Neural progenitor cell (in vitro differentiated cells): ENCODE measurements around the gene ZFP57. TPM values are rescaled to one million over a fixed set of nuclear protein-coding genes. Genes with fewer than 3 reads are reported as not detected.
A peak's percentile ranks its signal among the peaks of the same experiment; 100 is the strongest.

Source experiments
- DNase-seq: peaks from one replicate; pipeline ENCODE4 v3.0.0-alpha.2; 2016; ENCODE audit warnings: low spot score
- H2AFZ ChIP-seq: fragments of 200-600 bp; sonication (generic); replicated peaks from 2 replicates; pipeline ENCODE4 v1.6.1; 2016; ENCODE audit warnings: antibody characterized with exemption
- H3F3A ChIP-seq: fragments of 200-600 bp; sonication (generic); 2 replicates; pipeline ENCODE4 v1.6.1; 2016; ENCODE audit warnings: antibody characterized with exemption, low read depth
- H3K27ac ChIP-seq: fragments of 200-600 bp; sonication (generic); 2 replicates; pipeline ENCODE4 v1.5.1; 2016; ENCODE audit warnings: mild to moderate bottlenecking
- H3K27me3 ChIP-seq: fragments of 200-600 bp; sonication (generic); 2 replicates; pipeline ENCODE4 v1.6.1; 2016; ENCODE audit warnings: mild to moderate bottlenecking, moderate library complexity
- H3K36me3 ChIP-seq: fragments of 200-600 bp; sonication (generic); 2 replicates; pipeline ENCODE4 v1.5.1; 2016
- H3K4me1 ChIP-seq: fragments of 200-600 bp; sonication (generic); 2 replicates; pipeline ENCODE4 v1.6.1; 2016; ENCODE audit warnings: mixed run types
- H3K4me2 ChIP-seq: fragments of 200-600 bp; sonication (generic); 2 replicates; pipeline ENCODE4 v1.6.1; 2016
- H3K4me3 ChIP-seq: fragments of 200-600 bp; sonication (generic); 2 replicates; pipeline ENCODE4 v1.5.1; 2016
- H3K79me2 ChIP-seq: fragments of 200-600 bp; sonication (generic); 2 replicates; pipeline ENCODE4 v1.6.1; 2016; ENCODE audit warnings: low read depth
- H3K9ac ChIP-seq: fragments of 200-600 bp; sonication (generic); 2 replicates; pipeline ENCODE4 v1.6.1; 2016
- H3K9me3 ChIP-seq: fragments of 200-600 bp; sonication (generic); 2 replicates; pipeline ENCODE4 v1.5.1; 2016; ENCODE audit warnings: low read depth
- H4K20me1 ChIP-seq: fragments of 200-600 bp; sonication (generic); 2 replicates; pipeline ENCODE4 v1.6.1; 2016; ENCODE audit warnings: low read depth
- H3K27ac Mint-ChIP-seq: 3 replicates; pipeline ENCODE4 v1.8.0; 2021; ENCODE audit warnings: mixed read lengths
- H3K27me3 Mint-ChIP-seq: 2 replicates; pipeline ENCODE4 v1.8.0; 2022; ENCODE audit warnings: low read depth, mild to moderate bottlenecking, inconsistent platforms, moderate library complexity, mixed read lengths; ENCODE audit not compliant: insufficient read depth
- H3K36me3 Mint-ChIP-seq: 3 replicates; pipeline ENCODE4 v1.8.0; 2021; ENCODE audit warnings: mixed read lengths
- H3K4me1 Mint-ChIP-seq: 3 replicates; pipeline ENCODE4 v1.8.0; 2021; ENCODE audit warnings: mixed read lengths
- H3K4me3 Mint-ChIP-seq: 3 replicates; pipeline ENCODE4 v1.8.0; 2021; ENCODE audit warnings: mild to moderate bottlenecking, moderate library complexity, mixed read lengths
- H3K9me3 Mint-ChIP-seq: 3 replicates; pipeline ENCODE4 v1.8.0; 2020; ENCODE audit warnings: mixed read lengths
- CTCF ChIP-seq: fragments of 200-600 bp; sonication (generic); IDR thresholded peaks from 2 replicates; pipeline ENCODE4 v1.5.1; 2017; ENCODE audit warnings: antibody characterized with exemption, mild to moderate bottlenecking
- EZH2 ChIP-seq: fragments of 200-600 bp; sonication (generic); IDR thresholded peaks from 2 replicates; pipeline ENCODE4 v1.6.1; 2017; ENCODE audit warnings: antibody characterized with exemption, mild to moderate bottlenecking, moderate library complexity
- EZH2phosphoT487 ChIP-seq: fragments of 200-600 bp; sonication (generic); IDR thresholded peaks from 2 replicates; pipeline ENCODE4 v1.6.1; 2017; ENCODE audit warnings: antibody characterized with exemption
- total RNA-seq: library from RNA; depleted of rRNA; stranded (reverse); fragments of >200 nt; gene quantifications from 2 replicates; pipeline ENCODE4 v1.2.3, GENCODE V29; 2015; ENCODE audit warnings: low replicate concordance

The ZFP57 gene
- total RNA-seq, 1 donor from 2014 or later = not detected

GRCh38 chr6:29661071-29661470 lies 19.9 kb downstream of the ZFP57 start:
- H3K4me3 ChIP-seq = no peak overlapping the region
- no peaks in the 10 kb centered on the region for H3K36me3 Mint-ChIP-seq
- no peaks in the 10 kb centered on the region for H3K79me2 ChIP-seq
- H4K20me1 ChIP-seq = no peaks in the 10 kb centered on the region
- no peak overlapping the region for H3K27ac ChIP-seq
- no peak overlapping the region for H2AFZ ChIP-seq
- H3F3A ChIP-seq = peaks cover 23% of the 10 kb centered on the region
- no peaks in the 10 kb centered on the region for H3K36me3 ChIP-seq
- H3K9ac ChIP-seq = no peak overlapping the region
- peaks cover 10% of the 10 kb centered on the region for H3K4me1 Mint-ChIP-seq
- TF ChIP-seq EZH2 (no peak), EZH2phosphoT487 (no peak), CTCF (no peak)
- DNase-seq = no peak
- peaks cover 20% of the 10 kb centered on the region for H3K4me1 ChIP-seq
- H3K27me3 ChIP-seq = no peaks in the 10 kb centered on the region
- no peaks in the 10 kb centered on the region for H3K9me3 ChIP-seq
- peak overlapping the region; percentile 20 for H3K4me2 ChIP-seq
- peaks cover 2% of the 10 kb centered on the region for H3K9me3 Mint-ChIP-seq
- H3K4me3 Mint-ChIP-seq = no peak overlapping the region
- H3K27me3 Mint-ChIP-seq = peaks cover 4% of the 10 kb centered on the region
- H3K27ac Mint-ChIP-seq = no peak overlapping the region

- H3K27ac ChIP-seq = no peak within 1 kb of the TSS
- H3K79me2 ChIP-seq = no peaks in the 10 kb centered on the region
- no peak within 1 kb of the TSS for H3K4me3 Mint-ChIP-seq
- peaks cover 3% of the 10 kb centered on the region for H3K4me1 ChIP-seq
- no peak within 1 kb of the TSS for H3K9ac ChIP-seq
- no peak for DNase-seq
- no peaks in the 10 kb centered on the region for H3K36me3 ChIP-seq
- H3F3A ChIP-seq = peaks cover 13% of the 10 kb centered on the region
- no peaks in the 10 kb centered on the region for H3K27me3 ChIP-seq
- no peaks in the 10 kb centered on the region for H4K20me1 ChIP-seq
- H3K9me3 ChIP-seq = no peaks in the 10 kb centered on the region
- H3K27me3 Mint-ChIP-seq = no peaks in the 10 kb centered on the region
- no peak within 1 kb of the TSS for H3K4me3 ChIP-seq
- peaks cover 6% of the 10 kb centered on the region for H3K4me1 Mint-ChIP-seq
- no peaks in the 10 kb centered on the region for H3K36me3 Mint-ChIP-seq
- H3K27ac Mint-ChIP-seq = no peak within 1 kb of the TSS
- H3K4me2 ChIP-seq = no peak within 1 kb of the TSS
- no peak within 1 kb of the TSS for H2AFZ ChIP-seq
- TF ChIP-seq EZH2phosphoT487 (no peak), EZH2 (no peak), CTCF (no peak)
- H3K9me3 Mint-ChIP-seq = peaks cover 2% of the 10 kb centered on the region
Observed at GRCh38 chr6:29656798-29657197, 24.2 kb downstream of the ZFP57 start, which contains the start of gene MOG. Gene MOG (plus strand): TSS chr6:29657092. CDS start chr6:29657210, 118 bp downstream.

GRCh38 chr6:29656157-29656556 lies 24.8 kb downstream of the ZFP57 start:
- no peaks in the 10 kb centered on the region for H3K4me1 ChIP-seq
- no peak overlapping the region for H2AFZ ChIP-seq
- Mint-ChIP-seq H3K36me3 (no peaks in the 10 kb centered on the region), H3K4me3 (no peak overlapping the region), H3K27me3 (no peaks in the 10 kb centered on the region), H3K4me1 (peaks cover 8% of the 10 kb centered on the region), H3K27ac (no peak overlapping the region), H3K9me3 (no peaks in the 10 kb centered on the region)
- peaks cover 13% of the 10 kb centered on the region for H3F3A ChIP-seq
- TF ChIP-seq CTCF (no peak), EZH2 (no peak), EZH2phosphoT487 (no peak)
- no peaks in the 10 kb centered on the region for H3K27me3 ChIP-seq
- no peaks in the 10 kb centered on the region for H4K20me1 ChIP-seq
- no peaks in the 10 kb centered on the region for H3K9me3 ChIP-seq
- H3K27ac ChIP-seq = no peak overlapping the region
- DNase-seq = no peak
- H3K9ac ChIP-seq = no peak overlapping the region
- H3K4me2 ChIP-seq = no peak overlapping the region
- H3K4me3 ChIP-seq = no peak overlapping the region
- H3K36me3 ChIP-seq = no peaks in the 10 kb centered on the region
- H3K79me2 ChIP-seq = no peaks in the 10 kb centered on the region
